Type B pancreatic cell (in vitro differentiated cells): Measurements from ENCODE around the gene STMND1. TPM values are rescaled to one million over a fixed set of nuclear protein-coding genes. Genes with fewer than 3 reads are reported as not detected.

ENCODE experiments used
- DNase-seq: peaks from one replicate; pipeline ENCODE4 v3.0.0; 2021; ENCODE audit warnings: mixed read lengths; ENCODE audit not compliant: unreplicated experiment; ENCODE audit errors: extremely low spot score
- H3K27ac Mint-ChIP-seq: 2 replicates; pipeline ENCODE4 v1.8.0; 2021; ENCODE audit warnings: mild to moderate bottlenecking, mixed read lengths
- H3K27me3 Mint-ChIP-seq: 2 replicates; pipeline ENCODE4 v1.8.0; 2021; ENCODE audit warnings: mixed read lengths
- H3K36me3 Mint-ChIP-seq: 2 replicates; pipeline ENCODE4 v1.8.0; 2021; ENCODE audit warnings: mixed read lengths
- H3K4me1 Mint-ChIP-seq: one replicate; pipeline ENCODE4 v1.8.0; 2021; ENCODE audit warnings: mixed read lengths; ENCODE audit not compliant: unreplicated experiment
- H3K4me3 Mint-ChIP-seq: 2 replicates; pipeline ENCODE4 v1.8.0; 2021; ENCODE audit warnings: mild to moderate bottlenecking, mixed read lengths
- H3K9me3 Mint-ChIP-seq: 2 replicates; pipeline ENCODE4 v1.8.0; 2021; ENCODE audit warnings: mixed read lengths
- total RNA-seq: library from RNA; stranded (reverse); gene quantifications from 2 replicates; pipeline ENCODE4 v1.2.1, GENCODE V29; 2021; ENCODE audit warnings: low replicate concordance
- TF ChIP-seq, protein P1 (sequence below): fragments of 200-600 bp; sonication (generic); conservative IDR thresholded peaks from 2 replicates; pipeline ENCODE4 v1.5.0; 2021; ENCODE audit warnings: antibody characterized with exemption, mild to moderate bottlenecking

STMND1 gene
- total RNA-seq, 1 donor from 2014 or later: 2.2 TPM

DNA sequence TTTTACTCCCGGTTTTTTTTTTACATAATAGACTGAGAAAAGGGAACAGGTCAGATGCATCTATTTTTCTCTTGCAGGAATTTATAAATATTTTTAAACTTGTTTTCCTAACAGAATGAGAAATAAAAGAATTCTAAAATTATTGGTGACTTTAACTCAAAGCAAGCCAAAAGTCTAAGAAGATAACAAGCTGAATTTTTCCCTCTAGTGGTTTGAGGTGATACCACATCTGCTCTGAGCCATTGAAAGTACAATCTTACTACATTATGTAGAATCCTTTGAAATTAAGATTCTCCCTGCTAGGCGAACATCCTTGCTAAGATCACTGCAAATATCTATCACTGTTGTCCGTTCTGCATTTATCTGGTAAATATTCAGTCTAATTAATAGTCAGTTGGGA, 10.7 kb upstream of the STMND1 start:
- no peaks in the 10 kb centered on the region for H3K36me3 Mint-ChIP-seq
- peaks cover 6% of the 10 kb centered on the region for H3K9me3 Mint-ChIP-seq
- H3K4me1 Mint-ChIP-seq: peaks cover 5% of the 10 kb centered on the region
- H3K27ac Mint-ChIP-seq: no peak overlapping the region
- no peak overlapping the region for H3K4me3 Mint-ChIP-seq
- H3K27me3 Mint-ChIP-seq: no peaks in the 10 kb centered on the region
- no peak for DNase-seq
- TF ChIP-seq, protein P1, sequence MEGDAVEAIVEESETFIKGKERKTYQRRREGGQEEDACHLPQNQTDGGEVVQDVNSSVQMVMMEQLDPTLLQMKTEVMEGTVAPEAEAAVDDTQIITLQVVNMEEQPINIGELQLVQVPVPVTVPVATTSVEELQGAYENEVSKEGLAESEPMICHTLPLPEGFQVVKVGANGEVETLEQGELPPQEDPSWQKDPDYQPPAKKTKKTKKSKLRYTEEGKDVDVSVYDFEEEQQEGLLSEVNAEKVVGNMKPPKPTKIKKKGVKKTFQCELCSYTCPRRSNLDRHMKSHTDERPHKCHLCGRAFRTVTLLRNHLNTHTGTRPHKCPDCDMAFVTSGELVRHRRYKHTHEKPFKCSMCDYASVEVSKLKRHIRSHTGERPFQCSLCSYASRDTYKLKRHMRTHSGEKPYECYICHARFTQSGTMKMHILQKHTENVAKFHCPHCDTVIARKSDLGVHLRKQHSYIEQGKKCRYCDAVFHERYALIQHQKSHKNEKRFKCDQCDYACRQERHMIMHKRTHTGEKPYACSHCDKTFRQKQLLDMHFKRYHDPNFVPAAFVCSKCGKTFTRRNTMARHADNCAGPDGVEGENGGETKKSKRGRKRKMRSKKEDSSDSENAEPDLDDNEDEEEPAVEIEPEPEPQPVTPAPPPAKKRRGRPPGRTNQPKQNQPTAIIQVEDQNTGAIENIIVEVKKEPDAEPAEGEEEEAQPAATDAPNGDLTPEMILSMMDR: peak; percentile 68

DNA sequence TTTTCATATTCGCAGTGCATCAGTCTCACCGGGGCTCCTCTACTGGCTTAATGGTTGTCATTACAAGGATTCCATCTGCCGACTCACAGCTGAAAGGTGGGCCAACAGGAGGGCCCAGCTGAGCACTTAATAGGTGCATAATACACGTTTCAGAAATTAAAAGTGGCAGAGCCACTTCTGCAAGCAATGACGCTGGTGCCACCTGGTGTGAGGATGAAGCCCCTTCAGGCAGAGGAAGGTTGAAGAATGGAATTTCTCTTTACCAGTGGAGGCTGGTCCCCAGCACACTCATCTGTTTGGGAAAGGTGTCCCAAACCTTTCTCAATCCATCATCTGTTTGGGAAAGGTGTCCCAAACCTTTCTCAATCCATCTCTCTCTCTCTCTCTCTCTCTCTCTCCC, 8.2 kb upstream of the STMND1 start:
- no peak for DNase-seq
- H3K4me1 Mint-ChIP-seq: peaks cover 14% of the 10 kb centered on the region
- no peak overlapping the region for H3K27ac Mint-ChIP-seq
- H3K4me3 Mint-ChIP-seq: no peak overlapping the region
- peaks cover 6% of the 10 kb centered on the region for H3K9me3 Mint-ChIP-seq
- no peaks in the 10 kb centered on the region for H3K27me3 Mint-ChIP-seq
- TF ChIP-seq, protein P1: peak; percentile 57
- no peaks in the 10 kb centered on the region for H3K36me3 Mint-ChIP-seq

DNA sequence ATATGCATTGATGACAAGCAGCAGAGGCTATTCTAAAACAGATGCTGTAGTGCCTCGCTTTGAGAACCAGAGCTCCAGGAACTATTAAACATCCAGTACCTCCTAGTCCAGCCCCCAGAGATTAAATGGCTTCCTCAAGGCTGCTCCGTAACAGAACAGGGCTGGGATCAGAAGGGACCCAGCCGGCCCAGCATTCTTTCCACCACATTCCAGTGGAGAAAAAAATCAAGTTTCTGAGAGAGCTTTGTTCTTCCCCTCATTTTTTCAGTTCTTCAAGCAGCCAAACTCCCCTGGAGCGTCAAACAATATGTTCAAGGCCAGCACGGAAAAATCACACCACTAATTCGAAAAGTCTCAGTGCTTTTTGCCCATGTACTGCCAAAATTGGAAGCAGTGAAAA, 5.8 kb upstream of the STMND1 start:
- Mint-ChIP-seq H3K4me3 (no peak overlapping the region), H3K36me3 (no peaks in the 10 kb centered on the region), H3K9me3 (no peaks in the 10 kb centered on the region), H3K4me1 (peaks cover 20% of the 10 kb centered on the region), H3K27me3 (peaks cover 11% of the 10 kb centered on the region), H3K27ac (peak overlapping the region; percentile 30)
- DNase-seq: no peak
- TF ChIP-seq, protein P1: no peak

DNA sequence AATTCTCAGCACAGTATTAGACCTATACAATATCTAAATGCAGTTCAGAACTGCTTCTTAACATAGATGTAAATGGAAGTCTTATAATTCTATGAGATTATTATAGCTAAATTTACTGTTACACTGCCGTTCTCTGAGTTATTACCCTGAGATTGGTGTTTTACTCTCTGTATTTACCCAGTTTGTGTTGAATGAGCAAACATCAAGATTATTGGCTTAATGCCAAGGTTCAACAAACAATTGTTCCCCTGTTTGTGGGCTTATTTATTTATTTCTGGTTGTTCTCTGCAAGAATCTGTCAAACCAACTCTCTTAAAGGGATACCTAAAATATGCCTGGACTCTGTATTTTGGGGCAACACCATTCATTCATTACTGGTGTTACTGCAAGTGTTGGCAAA, 5.2 kb upstream of the STMND1 start:
- no peak overlapping the region for H3K27ac Mint-ChIP-seq

DNA sequence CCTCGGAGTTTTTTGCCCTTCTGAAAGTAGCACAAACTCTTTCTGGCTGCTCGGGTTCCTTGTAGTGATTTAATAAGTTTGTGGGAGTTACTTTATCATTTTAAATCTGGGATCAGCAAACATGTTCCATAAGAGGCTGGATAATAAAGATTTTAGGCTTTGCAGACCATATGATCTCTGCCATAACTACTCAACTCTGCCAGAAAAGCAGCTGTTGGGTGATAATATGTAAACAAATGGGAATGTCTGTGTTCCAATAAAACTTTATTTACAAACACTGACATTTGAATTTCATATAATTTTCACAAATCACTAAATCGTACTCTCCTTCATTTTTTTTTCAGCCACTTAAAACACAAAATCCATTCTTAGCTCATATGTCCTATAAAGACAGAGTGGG, 3.9 kb upstream of the STMND1 start:
- H3K27ac Mint-ChIP-seq: no peak overlapping the region
- TF ChIP-seq, protein P1: no peak
- peaks cover 29% of the 10 kb centered on the region for H3K27me3 Mint-ChIP-seq
- H3K4me1 Mint-ChIP-seq: peaks cover 27% of the 10 kb centered on the region
- no peaks in the 10 kb centered on the region for H3K36me3 Mint-ChIP-seq
- DNase-seq: no peak
- no peak overlapping the region for H3K4me3 Mint-ChIP-seq
- H3K9me3 Mint-ChIP-seq: no peaks in the 10 kb centered on the region

More for the DNA sequence above, 5.2 kb upstream of the STMND1 start:
- peaks cover 24% of the 10 kb centered on the region for H3K4me1 Mint-ChIP-seq
- no peak overlapping the region for H3K4me3 Mint-ChIP-seq
- H3K36me3 Mint-ChIP-seq: no peaks in the 10 kb centered on the region
- no peaks in the 10 kb centered on the region for H3K9me3 Mint-ChIP-seq
- DNase-seq: no peak
- peaks cover 16% of the 10 kb centered on the region for H3K27me3 Mint-ChIP-seq
- TF ChIP-seq, protein P1: no peak

DNA sequence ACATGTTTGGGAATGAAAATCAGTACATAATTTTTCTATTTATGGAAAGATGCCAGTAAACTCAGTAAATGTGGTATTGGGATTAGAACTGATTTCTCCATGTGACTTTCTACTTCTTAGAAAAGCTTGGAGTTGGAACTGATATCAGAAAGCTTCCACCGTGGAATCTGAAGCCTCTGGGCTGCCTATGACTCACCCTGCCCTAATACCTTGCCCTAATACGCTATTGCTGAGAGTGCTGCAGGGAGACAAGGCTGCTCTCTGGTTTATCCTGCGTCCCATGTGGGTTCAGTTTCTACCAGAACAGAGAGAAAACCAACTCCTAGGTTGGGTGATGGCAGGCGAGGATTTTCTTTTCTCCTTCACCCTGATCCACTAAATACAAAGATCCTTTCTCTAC, 3.3 kb upstream of the STMND1 start:
- Mint-ChIP-seq H3K36me3 (no peaks in the 10 kb centered on the region), H3K4me3 (no peak overlapping the region), H3K9me3 (no peaks in the 10 kb centered on the region), H3K27me3 (peaks cover 29% of the 10 kb centered on the region), H3K4me1 (peaks cover 27% of the 10 kb centered on the region), H3K27ac (no peak overlapping the region)
- TF ChIP-seq, protein P1: no peak
- no peak for DNase-seq
